Adrenal gland (tissue), 12 donors: ENCODE measurements around the gene CDKL2. TPM values are rescaled to one million over a fixed set of nuclear protein-coding genes. Genes with fewer than 3 reads are reported as not detected.

Source experiments
- DNase-seq, 7 donors: peaks; one replicate each; pipeline ENCODE4 v3.0.0-alpha.2; 2019 to 2020
- H3K27ac ChIP-seq, 5 donors: fragments of 200-600 bp; sonication (generic) in 4 of 5; 1 replicate in 3 of 5; 2 replicates in 2 of 5; pipeline versions ENCODE4 v1.5.1 to v1.8.0; 2016 to 2020; ENCODE audit warnings: mild to moderate bottlenecking in 1 of 5
- H3K27me3 ChIP-seq: fragments of 200-600 bp; 2 replicates; pipeline ENCODE4 v1.8.0; 2021
- H3K36me3 ChIP-seq, 2 donors: fragments of 200-600 bp; replicated peaks in 1 of 2; 1 replicate in 1 of 2; 2 replicates in 1 of 2; pipeline versions ENCODE4 v1.5.1 to v1.8.0; 2018 to 2022
- H3K4me1 ChIP-seq, 2 donors: fragments of 200-600 bp; replicated peaks in 1 of 2; 1 replicate in 1 of 2; 2 replicates in 1 of 2; pipeline versions ENCODE4 v1.5.1 to v1.8.0; 2018 to 2021
- H3K4me3 ChIP-seq, 4 donors: fragments of 200-600 bp; sonication (generic) in 3 of 4; one replicate each; pipeline ENCODE4 v1.5.1; 2016 to 2018
- H3K9me3 ChIP-seq, 3 donors: fragments of 200-600 bp; sonication (generic) in 1 of 3; replicated peaks in 1 of 3; 1 replicate in 2 of 3; 2 replicates in 1 of 3; pipeline versions ENCODE4 v1.5.1 to v1.8.0; 2016 to 2021
- POLR2A ChIP-seq, 2 donors: fragments of 450-650 bp; IDR thresholded peaks; one replicate each; pipeline ENCODE4 v1.6.1; 2017; ENCODE audit warnings: antibody characterized with exemption in 2 of 2, mild to moderate bottlenecking in 2 of 2, moderate library complexity in 1 of 2
- WGBS, 4 donors: extraction: QIAGEN DNeasy Blood & Tissue Kit in 2 of 4; methylation state at CpG; one replicate each; pipeline versions ENCODE4 v1.1.5 to v1.1.7; 2013 to 2017; 5-methylcytosine and 5-hydroxymethylcytosine counted together
- intact Hi-C, 2 donors: fragments of 100-400 bp; cut with DNase I; formaldehyde crosslinking; loops; one replicate each; pipeline versions ENCODE4 v1.14.1 to v1.15.0; 2022 to 2023
- polyA plus RNA-seq, 3 donors: library from polyadenylated mRNA; stranded (reverse); fragments of 200-250 nt in 2 of 3; fragments of 350-450 nt in 1 of 3; fragmentation: Illumina TruSeq in 1 of 3; extraction: RNeasy Lipid Tissue Mini Kit (QIAGEN cat#74804) in 1 of 3; gene quantifications; one replicate each; pipeline ENCODE4 v1.2.3, GENCODE V29; 2013 to 2014
- total RNA-seq, 9 donors: library from RNA; depleted of rRNA in 4 of 9; stranded (reverse); fragments of >200 nt in 4 of 9; fragments of 120-200 nt in 1 of 9; fragmentation: NEBNext Ultra II Directional in 1 of 9; extraction: Animal tissue kit (Norgen Biotek cat#: 25700) in 1 of 9; gene quantifications; one replicate each; pipeline versions ENCODE4 v1.1.0 to v1.2.4, GENCODE V29; 2013 to 2023
- TF ChIP-seq, protein P1 (sequence below), 6 experiments: fragments of 450-650 bp in 4 of 6; fragments of 200-600 bp in 2 of 6; sonication (generic) in 1 of 6; IDR thresholded peaks; 1 replicate in 5 of 6; 2 replicates in 1 of 6; pipeline versions ENCODE4 v1.5.1 to v1.8.0; 2016 to 2021; ENCODE audit warnings: antibody characterized with exemption in 6 of 6, mild to moderate bottlenecking in 2 of 6, moderate library complexity in 1 of 6
- donor health status: healthy with polysubstance abuse.
- donor health status: Bipolar disorder and iron deficiency.
- donor health status: DM: yes; HTN: yes; CAD: no.
- donor health status: DM: no; HTN: no; CAD: no.
- donor health status: DM: no; HTN: no; CAD: no.
- donor health status: DM: yes; HTN: yes; CAD: no.

The CDKL2 gene
- total and polyA plus RNA-seq, 12 donors, result 0.13 to 1.8 (median 0.60) TPM

DNA sequence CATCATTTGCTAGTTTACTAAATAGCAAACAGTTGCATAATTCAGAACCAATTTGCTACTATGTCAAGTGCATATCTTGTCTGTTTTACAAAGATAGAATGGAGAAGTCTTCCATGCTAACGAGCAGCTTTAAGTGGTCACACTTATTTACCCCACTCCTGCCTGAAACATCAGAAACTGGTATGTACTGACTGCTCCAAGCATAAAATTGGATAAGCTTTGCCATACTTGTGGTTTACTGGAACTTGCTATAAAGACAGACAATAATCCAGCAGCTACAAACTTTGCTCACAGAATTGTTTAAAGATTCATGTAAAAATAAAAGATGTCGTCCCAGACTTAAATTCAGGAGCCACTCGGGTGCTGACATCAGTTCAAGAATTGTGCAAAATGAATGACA lies 13.3 kb upstream of the CDKL2 start:
- WGBS, 4 donors, result 80 to 92% (median 84%) methylated on average over 3 of the region's 3 CpGs
- H3K4me3 ChIP-seq, result no peak overlapping the region
- peaks cover 5 to 45% of the 10 kb centered on the region in 2 donors for H3K36me3 ChIP-seq
- DNase-seq, result no peak
- no peaks in the 10 kb centered on the region for H3K9me3 ChIP-seq
- no peak for TF ChIP-seq POLR2A (IDR thresholded peaks at IDR 0.05)
- TF ChIP-seq, protein P1, sequence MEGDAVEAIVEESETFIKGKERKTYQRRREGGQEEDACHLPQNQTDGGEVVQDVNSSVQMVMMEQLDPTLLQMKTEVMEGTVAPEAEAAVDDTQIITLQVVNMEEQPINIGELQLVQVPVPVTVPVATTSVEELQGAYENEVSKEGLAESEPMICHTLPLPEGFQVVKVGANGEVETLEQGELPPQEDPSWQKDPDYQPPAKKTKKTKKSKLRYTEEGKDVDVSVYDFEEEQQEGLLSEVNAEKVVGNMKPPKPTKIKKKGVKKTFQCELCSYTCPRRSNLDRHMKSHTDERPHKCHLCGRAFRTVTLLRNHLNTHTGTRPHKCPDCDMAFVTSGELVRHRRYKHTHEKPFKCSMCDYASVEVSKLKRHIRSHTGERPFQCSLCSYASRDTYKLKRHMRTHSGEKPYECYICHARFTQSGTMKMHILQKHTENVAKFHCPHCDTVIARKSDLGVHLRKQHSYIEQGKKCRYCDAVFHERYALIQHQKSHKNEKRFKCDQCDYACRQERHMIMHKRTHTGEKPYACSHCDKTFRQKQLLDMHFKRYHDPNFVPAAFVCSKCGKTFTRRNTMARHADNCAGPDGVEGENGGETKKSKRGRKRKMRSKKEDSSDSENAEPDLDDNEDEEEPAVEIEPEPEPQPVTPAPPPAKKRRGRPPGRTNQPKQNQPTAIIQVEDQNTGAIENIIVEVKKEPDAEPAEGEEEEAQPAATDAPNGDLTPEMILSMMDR (IDR thresholded peaks at IDR 0.05), result no peak
- no peaks in the 10 kb centered on the region for H3K27me3 ChIP-seq
- H3K27ac ChIP-seq, result no peak overlapping the region
- H3K4me1 ChIP-seq, result no peaks in the 10 kb centered on the region
- intact Hi-C loops, result no loop called here

DNA sequence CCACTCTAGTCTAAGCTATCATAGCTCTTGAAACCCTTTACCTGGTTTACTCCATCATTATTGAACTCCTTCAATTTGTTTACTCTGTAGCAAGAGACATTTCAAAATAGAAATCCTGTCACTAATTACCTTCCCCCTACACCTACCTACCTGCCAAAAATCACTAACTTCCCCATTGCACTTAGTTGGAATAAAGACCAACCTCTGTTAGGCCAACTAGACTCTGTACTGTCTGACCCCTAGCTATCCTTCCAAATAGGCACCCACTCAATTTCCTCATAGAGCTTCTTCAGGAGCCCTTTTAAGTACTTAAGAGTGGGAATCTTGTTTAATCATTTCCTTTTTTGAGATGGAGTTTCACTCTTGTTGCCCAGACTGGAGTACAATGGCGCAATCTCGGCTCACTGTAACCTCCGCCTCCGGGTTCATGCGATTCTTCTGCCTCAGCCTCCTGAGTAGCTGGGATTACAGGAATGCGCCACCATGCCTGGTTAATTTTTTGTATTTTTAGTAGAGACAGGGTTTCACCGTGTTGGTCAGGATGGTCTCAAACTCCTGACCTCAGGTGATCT lies 8.9 kb upstream of the CDKL2 start:
- no peaks in the 10 kb centered on the region for H3K27me3 ChIP-seq
- TF ChIP-seq POLR2A (IDR thresholded peaks at IDR 0.05), result no peak
- TF ChIP-seq, protein P1 (IDR thresholded peaks at IDR 0.05), result no peak
- no peak overlapping the region for H3K4me3 ChIP-seq
- no peaks in the 10 kb centered on the region for H3K4me1 ChIP-seq
- intact Hi-C loops, result no loop called here
- WGBS, 4 donors, result 84 to 95% (median 92%) methylated on average over 7 of the region's 7 CpGs
- H3K9me3 ChIP-seq, result no peaks in the 10 kb centered on the region
- no peak for DNase-seq
- peaks cover under 1 to 5% of the 10 kb centered on the region in 2 donors for H3K36me3 ChIP-seq
- no peak overlapping the region for H3K27ac ChIP-seq

DNA sequence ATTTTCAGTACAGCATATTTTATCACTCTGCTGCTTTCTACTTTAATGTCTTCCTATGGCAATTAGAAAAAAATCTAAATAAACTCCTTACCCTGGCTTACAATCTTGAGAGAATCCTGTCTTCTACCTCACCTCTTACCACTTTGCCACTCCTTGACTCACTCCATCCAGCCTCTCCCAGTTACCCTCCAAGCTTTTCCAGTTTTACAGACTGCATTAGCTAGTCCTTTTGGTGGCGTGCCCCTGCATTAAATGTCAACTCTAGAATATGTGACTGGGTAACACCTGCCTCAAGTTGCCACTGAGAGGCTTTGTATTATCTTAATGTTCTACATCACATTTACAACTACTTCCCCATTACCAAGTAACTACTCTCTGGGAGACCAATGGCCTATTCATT lies 7.5 kb upstream of the CDKL2 start:
- Histone ChIP-seq H3K4me3 (no peak overlapping the region), H3K27ac (no peak overlapping the region), H3K9me3 (no peaks in the 10 kb centered on the region), H3K27me3 (no peaks in the 10 kb centered on the region), H3K4me1 (no peaks in the 10 kb centered on the region), H3K36me3 (peaks cover 0 to 5% of the 10 kb centered on the region in 2 donors)
- WGBS, 4 donors, result 98 to 100% (median 100%) methylated on average over 1 of the region's 1 CpG
- intact Hi-C loops, result no loop called here
- DNase-seq, result no peak
- TF ChIP-seq POLR2A (IDR thresholded peaks at IDR 0.05), result no peak

DNA sequence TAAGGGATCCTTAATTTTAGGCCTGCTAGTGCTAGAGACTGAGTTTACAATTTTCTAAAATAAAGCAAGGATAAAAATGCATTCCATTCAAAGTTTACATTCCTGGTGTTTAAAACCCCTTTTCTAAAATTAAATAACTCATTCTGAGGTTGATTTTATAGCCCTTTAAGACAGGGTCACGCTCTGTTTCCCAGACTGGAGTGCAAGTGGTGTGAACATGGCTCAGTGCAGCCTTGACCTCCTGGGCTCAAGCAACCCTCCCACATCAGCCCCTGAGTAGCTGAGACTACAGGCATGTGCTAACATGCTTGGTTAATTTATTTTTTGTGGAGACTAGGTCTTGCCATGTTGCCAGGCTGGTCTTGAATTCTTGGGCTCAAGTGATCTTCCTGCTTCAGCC lies 6.8 kb upstream of the CDKL2 start:
- H3K9me3 ChIP-seq, result no peaks in the 10 kb centered on the region
- DNase-seq, result no peak
- no peaks in the 10 kb centered on the region for H3K27me3 ChIP-seq
- intact Hi-C loops, result no loop called here
- no peak overlapping the region for H3K4me3 ChIP-seq
- H3K27ac ChIP-seq, result no peak overlapping the region
- 53 to 85% (median 72%) methylated on average over 1 of the region's 1 CpG for WGBS, 4 donors
- H3K36me3 ChIP-seq, result peaks cover 0 to 3% of the 10 kb centered on the region in 2 donors
- no peaks in the 10 kb centered on the region for H3K4me1 ChIP-seq
- TF ChIP-seq, protein P1 (IDR thresholded peaks at IDR 0.05), result no peak
- no peak for TF ChIP-seq POLR2A (IDR thresholded peaks at IDR 0.05)

DNA sequence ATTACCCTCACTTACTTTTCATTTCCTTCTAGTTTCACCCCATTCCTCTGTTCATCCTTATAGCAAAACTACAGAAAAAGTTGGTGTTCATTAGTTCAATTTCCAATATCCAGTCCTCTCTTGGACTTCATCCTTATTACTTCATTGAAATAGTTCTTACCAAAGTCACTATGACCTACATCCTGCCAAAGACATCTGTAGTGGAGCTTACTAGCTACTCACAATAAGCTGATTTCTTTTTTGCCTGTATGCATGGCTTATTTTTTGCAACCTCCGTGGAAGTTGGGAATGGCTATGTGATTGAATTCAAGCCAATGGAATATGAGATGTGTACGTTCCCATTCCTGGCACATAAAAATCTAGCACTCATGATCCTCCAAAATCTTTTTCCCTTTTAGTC lies 4.6 kb upstream of the CDKL2 start:
- H3K27me3 ChIP-seq, result no peaks in the 10 kb centered on the region
- no peaks in the 10 kb centered on the region for H3K36me3 ChIP-seq
- DNase-seq, result no peak
- H3K4me3 ChIP-seq, result no peak overlapping the region
- intact Hi-C loops, result no loop called here
- WGBS, 4 donors, result 82 to 87% (median 85%) methylated on average over 2 of the region's 2 CpGs
- TF ChIP-seq, protein P1 (IDR thresholded peaks at IDR 0.05), result no peak
- no peak for TF ChIP-seq POLR2A (IDR thresholded peaks at IDR 0.05)
- H3K9me3 ChIP-seq, result no peaks in the 10 kb centered on the region
- peaks cover 0 to 2% of the 10 kb centered on the region in 2 donors for H3K4me1 ChIP-seq
- H3K27ac ChIP-seq, result no peak overlapping the region
